BE2C (cell line): ENCODE measurements around the gene FRMPD4.

Experiments used
- DNase-seq: peaks from one replicate; pipeline ENCODE4 v3.0.0-alpha.2; 2020
- H3K27me3 ChIP-seq: fragments of 250-450 bp; sonication (Bioruptor Pico); 2 replicates; pipeline ENCODE4 v1.5.1; 2020; ENCODE audit warnings: mild to moderate bottlenecking
- H3K36me3 ChIP-seq: fragments of 250-450 bp; sonication (Bioruptor Pico); 2 replicates; pipeline ENCODE4 v1.5.1; 2020; ENCODE audit warnings: mild to moderate bottlenecking
- H3K4me1 ChIP-seq: fragments of 250-450 bp; sonication (Bioruptor Pico); 2 replicates; pipeline ENCODE4 v1.5.1; 2020
- H3K4me3 ChIP-seq: 2 replicates; pipeline ENCODE4 v1.5.1; 2011; ENCODE audit warnings: low read depth, low read length
- H3K9me3 ChIP-seq: fragments of 250-450 bp; sonication (Bioruptor Pico); 2 replicates; pipeline ENCODE4 v1.5.1; 2020
- CTCF ChIP-seq: IDR thresholded peaks from 2 replicates; pipeline ENCODE4 v1.5.1; 2012; ENCODE audit warnings: mild to moderate bottlenecking, low read depth, low read length

Gene FRMPD4

DNA sequence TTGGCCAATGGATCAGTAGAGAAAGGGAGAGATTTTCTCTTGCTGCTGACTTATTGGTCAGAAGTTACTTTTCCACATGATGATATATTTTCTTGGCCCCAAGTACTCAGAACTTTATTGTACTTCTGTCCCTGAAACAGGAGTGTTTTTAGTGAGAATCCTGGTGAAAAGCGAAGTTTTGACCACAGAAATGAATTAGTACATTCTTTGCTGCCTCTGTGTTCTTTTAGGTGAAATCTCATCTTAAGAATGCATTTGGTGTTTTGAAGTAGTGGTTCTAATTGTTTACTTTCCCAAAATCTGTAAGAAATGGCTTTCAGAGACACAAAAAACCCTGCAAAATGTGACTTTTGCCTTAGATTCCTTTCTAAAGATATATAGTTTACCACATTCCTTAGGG, 240.4 kb downstream of the FRMPD4 start:
- no peaks in the 10 kb centered on the region for H3K36me3 ChIP-seq
- no peak overlapping the region for H3K4me3 ChIP-seq
- DNase-seq = no peak
- TF ChIP-seq CTCF = no peak
- H3K4me1 ChIP-seq = no peaks in the 10 kb centered on the region
- no peaks in the 10 kb centered on the region for H3K27me3 ChIP-seq
- H3K9me3 ChIP-seq = no peaks in the 10 kb centered on the region

DNA sequence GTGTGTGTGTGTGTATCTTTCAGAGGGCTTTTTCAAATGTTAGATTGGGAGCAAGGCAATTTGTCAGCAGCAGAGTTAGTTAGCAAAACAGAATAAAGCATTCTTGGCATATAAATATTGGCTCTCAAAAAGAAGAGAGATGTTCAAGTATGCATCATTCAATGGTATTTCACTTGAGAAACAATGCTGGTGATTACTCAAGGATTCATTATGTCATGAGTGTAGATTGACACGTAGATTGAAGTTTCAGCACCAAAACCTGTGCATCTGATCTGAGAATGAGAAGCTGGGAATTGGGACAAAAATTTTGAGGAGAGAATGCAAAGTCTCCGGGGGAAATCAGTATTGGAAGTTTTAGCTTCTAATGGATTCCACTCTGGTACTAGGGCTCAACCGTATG, 241.4 kb downstream of the FRMPD4 start:
- DNase-seq = no peak
- H3K27me3 ChIP-seq = no peaks in the 10 kb centered on the region
- no peak for TF ChIP-seq CTCF
- H3K4me1 ChIP-seq = no peaks in the 10 kb centered on the region
- H3K9me3 ChIP-seq = no peaks in the 10 kb centered on the region
- no peak overlapping the region for H3K4me3 ChIP-seq
- no peaks in the 10 kb centered on the region for H3K36me3 ChIP-seq

DNA sequence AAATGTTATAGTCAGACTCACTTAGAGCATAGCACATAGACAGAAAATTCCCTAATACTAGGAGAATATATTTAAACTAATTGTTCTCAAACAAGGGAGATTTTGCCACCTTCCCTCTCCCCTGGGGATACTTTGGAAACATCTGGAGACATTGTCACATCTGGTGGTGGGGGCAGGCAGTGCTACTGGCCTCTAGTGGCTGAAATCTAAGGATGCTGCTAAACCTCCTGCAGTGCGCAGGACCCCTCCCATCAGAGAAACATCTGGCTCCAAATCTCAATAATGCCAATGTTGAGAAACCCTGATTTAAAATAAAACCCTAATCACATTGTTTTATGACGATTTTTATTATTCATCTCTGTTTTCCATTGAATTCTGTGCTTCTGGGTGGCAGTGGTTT, 244.9 kb downstream of the FRMPD4 start:
- Histone ChIP-seq H3K36me3 (no peaks in the 10 kb centered on the region), H3K4me3 (no peak overlapping the region), H3K9me3 (no peaks in the 10 kb centered on the region), H3K27me3 (no peaks in the 10 kb centered on the region), H3K4me1 (no peaks in the 10 kb centered on the region)
- 0 out of 2 replicates have a peak, but pooled peaks have one; percentile 5 for TF ChIP-seq CTCF
- no peak for DNase-seq

GRCh38 chrX:12390301-12390700, 252.0 kb downstream of the FRMPD4 start:
- no peaks in the 10 kb centered on the region for H3K9me3 ChIP-seq
- H3K4me3 ChIP-seq = no peak overlapping the region
- no peaks in the 10 kb centered on the region for H3K36me3 ChIP-seq
- H3K27me3 ChIP-seq = no peaks in the 10 kb centered on the region
- no peak for TF ChIP-seq CTCF
- H3K4me1 ChIP-seq = no peaks in the 10 kb centered on the region
- DNase-seq = no peak

- Histone ChIP-seq H3K4me3 (no peak overlapping the region), H3K27me3 (no peaks in the 10 kb centered on the region), H3K9me3 (no peaks in the 10 kb centered on the region), H3K4me1 (no peaks in the 10 kb centered on the region), H3K36me3 (no peaks in the 10 kb centered on the region)
- DNase-seq = no peak
- TF ChIP-seq CTCF = no peak
These were observed 258.3 kb downstream of the FRMPD4 start for GRCh38 chrX:12396584-12396983.

DNA sequence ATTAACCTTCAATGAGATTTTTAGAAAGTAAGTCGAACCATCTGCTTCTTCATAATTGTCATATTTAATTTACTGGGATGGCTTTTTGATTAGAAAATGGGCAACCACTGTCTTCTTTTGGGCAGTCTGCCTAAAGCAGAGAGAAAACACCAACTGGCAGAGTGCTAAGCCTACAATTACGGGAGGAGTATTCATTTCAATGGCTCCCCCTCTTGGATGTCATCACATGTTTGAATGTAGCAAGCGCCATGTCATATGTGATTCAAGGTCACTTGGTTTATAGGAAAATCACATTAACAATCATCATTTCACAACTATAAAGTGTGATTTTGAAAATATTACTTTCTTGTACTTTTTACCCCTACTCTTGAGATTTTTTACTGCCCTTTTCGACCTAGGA, 261.9 kb downstream of the FRMPD4 start:
- Histone ChIP-seq H3K4me3 (no peak overlapping the region), H3K27me3 (no peaks in the 10 kb centered on the region), H3K36me3 (no peaks in the 10 kb centered on the region), H3K9me3 (no peaks in the 10 kb centered on the region), H3K4me1 (no peaks in the 10 kb centered on the region)
- TF ChIP-seq CTCF = no peak
- DNase-seq = no peak
